ENCODE measurements around the gene PITHD1.

- TF ChIP-seq CTCF (IDR thresholded peaks at IDR 0.05) (no peak), POLR2A (IDR thresholded peaks at IDR 0.05) (no peak), POLR2AphosphoS5 (IDR thresholded peaks at IDR 0.05) (no peak)
Observed at GRCh38 chr1:23827717-23828116, 49.5 kb downstream of the PITHD1 start.
